Ovary (tissue), 3 donors: ENCODE measurements around the gene ADORA1.

Experiments
- EP300 ChIP-seq: sonication (generic); formaldehyde crosslinking; IDR thresholded peaks from one replicate; pipeline ENCODE4 v1.6.1; 2017; ENCODE audit warnings: antibody characterized with exemption
- TF ChIP-seq, protein P1 (sequence below), 3 donors: fragments of 450-650 bp in 2 of 3; fragments of 200-600 bp in 1 of 3; IDR thresholded peaks; one replicate each; pipeline versions ENCODE4 v1.5.1 to v1.8.0; 2016 to 2022; ENCODE audit warnings: antibody characterized with exemption in 3 of 3, mild to moderate bottlenecking in 1 of 3
- donor health status: DM: no; HTN: no; CAD: no.

- TF ChIP-seq, protein P1, sequence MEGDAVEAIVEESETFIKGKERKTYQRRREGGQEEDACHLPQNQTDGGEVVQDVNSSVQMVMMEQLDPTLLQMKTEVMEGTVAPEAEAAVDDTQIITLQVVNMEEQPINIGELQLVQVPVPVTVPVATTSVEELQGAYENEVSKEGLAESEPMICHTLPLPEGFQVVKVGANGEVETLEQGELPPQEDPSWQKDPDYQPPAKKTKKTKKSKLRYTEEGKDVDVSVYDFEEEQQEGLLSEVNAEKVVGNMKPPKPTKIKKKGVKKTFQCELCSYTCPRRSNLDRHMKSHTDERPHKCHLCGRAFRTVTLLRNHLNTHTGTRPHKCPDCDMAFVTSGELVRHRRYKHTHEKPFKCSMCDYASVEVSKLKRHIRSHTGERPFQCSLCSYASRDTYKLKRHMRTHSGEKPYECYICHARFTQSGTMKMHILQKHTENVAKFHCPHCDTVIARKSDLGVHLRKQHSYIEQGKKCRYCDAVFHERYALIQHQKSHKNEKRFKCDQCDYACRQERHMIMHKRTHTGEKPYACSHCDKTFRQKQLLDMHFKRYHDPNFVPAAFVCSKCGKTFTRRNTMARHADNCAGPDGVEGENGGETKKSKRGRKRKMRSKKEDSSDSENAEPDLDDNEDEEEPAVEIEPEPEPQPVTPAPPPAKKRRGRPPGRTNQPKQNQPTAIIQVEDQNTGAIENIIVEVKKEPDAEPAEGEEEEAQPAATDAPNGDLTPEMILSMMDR (IDR thresholded peaks at IDR 0.05): no peak
- no peak for TF ChIP-seq EP300
Measured at GRCh38 chr1:203201516-203202205, 74.1 kb downstream of the ADORA1 start.
